Measurements from ENCODE around the gene PBX3. TPM values are rescaled to one million over a fixed set of nuclear protein-coding genes. Genes with fewer than 3 reads are reported as not detected.
A peak's percentile ranks its signal among the peaks of the same experiment; 100 is the strongest.

Gene PBX3
- total RNA-seq, 2 experiments from 2014 or later, result 25.3 to 30.8 TPM

- no peak for TF ChIP-seq CTCF (IDR thresholded peaks at IDR 0.05)
- intact Hi-C loops (cut with DNase I, micrococcal nuclease), result no loop called here
- Histone ChIP-seq H3K27me3 (ENCODE audit: control insufficient read depth in 1 of 2, insufficient read depth in 2 of 2, low read length in 2 of 2) (no peaks in the 10 kb centered on the region), H3K4me1 (ENCODE audit: insufficient read depth, low read length) (peaks cover 16% of the 10 kb centered on the region), H3K27ac (ENCODE audit: low read depth in 1 of 2, low read length in 2 of 2) (no peak overlapping the region), H3K4me3 (ENCODE audit: low read length) (no peak overlapping the region), H3K36me3 (ENCODE audit: insufficient read depth, low read length) (no peaks in the 10 kb centered on the region), H3K9me3 (ENCODE audit: control insufficient read depth in 1 of 2, insufficient read depth in 1 of 2, low read length in 2 of 2) (no peaks in the 10 kb centered on the region)
- H3K27me3 Mint-ChIP-seq, result no peaks in the 10 kb centered on the region
- H3K4me1 Mint-ChIP-seq (ENCODE audit: low read depth), result peaks cover 77% of the 10 kb centered on the region
- no peaks in the 10 kb centered on the region for H3K9me3 Mint-ChIP-seq
- H3K36me3 Mint-ChIP-seq (ENCODE audit: low read depth), result peaks cover 5% of the 10 kb centered on the region
- no peak for ATAC-seq (ENCODE audit: poor library complexity)
- DNase-seq, result no peak
- POLR2A ChIA-PET, result no interaction called here
- H3K27ac Mint-ChIP-seq, result peak overlapping the region; percentile 65
- CTCF ChIA-PET, result no interaction called here
- peak overlapping the region; percentile 55 for H3K4me3 Mint-ChIP-seq
Measured at GRCh38 chr9:125825762-125826161, 78.6 kb downstream of the PBX3 start.

GRCh38 chr9:125826850-125827249 lies 79.7 kb downstream of the PBX3 start:
- Histone ChIP-seq H3K36me3 (ENCODE audit: insufficient read depth, low read length) (no peaks in the 10 kb centered on the region), H3K4me3 (ENCODE audit: low read length) (no peak overlapping the region), H3K4me1 (ENCODE audit: insufficient read depth, low read length) (peaks cover 16% of the 10 kb centered on the region), H3K27me3 (ENCODE audit: control insufficient read depth in 1 of 2, insufficient read depth in 2 of 2, low read length in 2 of 2) (no peaks in the 10 kb centered on the region), H3K27ac (ENCODE audit: low read depth in 1 of 2, low read length in 2 of 2) (no peak overlapping the region), H3K9me3 (ENCODE audit: control insufficient read depth in 1 of 2, insufficient read depth in 1 of 2, low read length in 2 of 2) (no peaks in the 10 kb centered on the region)
- Mint-ChIP-seq H3K36me3 (ENCODE audit: low read depth) (peaks cover 5% of the 10 kb centered on the region), H3K4me1 (ENCODE audit: low read depth) (peaks cover 73% of the 10 kb centered on the region), H3K9me3 (no peaks in the 10 kb centered on the region), H3K4me3 (no peak overlapping the region), H3K27ac (peak overlapping the region; percentile 61), H3K27me3 (no peaks in the 10 kb centered on the region)
- no peak for TF ChIP-seq CTCF (IDR thresholded peaks at IDR 0.05)
- DNase-seq (no peak), ATAC-seq (ENCODE audit: poor library complexity) (no peak)
- intact Hi-C loops (cut with DNase I, micrococcal nuclease), result no loop called here
- ChIA-PET CTCF (no interaction called here), POLR2A (no interaction called here)

GRCh38 chr9:125829743-125830142 lies 82.6 kb downstream of the PBX3 start:
- POLR2A ChIA-PET, result interaction anchor here (0.6 to 2.5 kb wide), 12 partner anchors 9 to 123 kb away, joined by 3 to 15 read pairs (median 5); partner anchors contain the start of gene MAPKAP1
- CTCF ChIA-PET, result interaction anchor here (1.1 to 1.9 kb wide), 3 partner anchors 10 to 12 kb away, joined by 3 to 9 read pairs (median 3); no protein-coding TSS in a partner anchor
- Histone ChIP-seq H3K4me1 (ENCODE audit: insufficient read depth, low read length) (peaks cover 10% of the 10 kb centered on the region), H3K27ac (ENCODE audit: low read depth in 1 of 2, low read length in 2 of 2) (peak overlapping the region; percentile 66 to 68), H3K9me3 (ENCODE audit: control insufficient read depth in 1 of 2, insufficient read depth in 1 of 2, low read length in 2 of 2) (no peaks in the 10 kb centered on the region), H3K27me3 (ENCODE audit: control insufficient read depth in 1 of 2, insufficient read depth in 2 of 2, low read length in 2 of 2) (no peaks in the 10 kb centered on the region), H3K4me3 (ENCODE audit: low read length) (peak overlapping the region; percentile 53), H3K36me3 (ENCODE audit: insufficient read depth, low read length) (no peaks in the 10 kb centered on the region)
- H3K4me1 Mint-ChIP-seq (ENCODE audit: low read depth), result peaks cover 54% of the 10 kb centered on the region
- ATAC-seq (ENCODE audit: poor library complexity) (peak; percentile 94), DNase-seq (peak; percentile 24 to 86 (median 50))
- H3K9me3 Mint-ChIP-seq, result no peaks in the 10 kb centered on the region
- intact Hi-C loops (cut with DNase I, micrococcal nuclease), result loop anchor here in 1 of 2 experiments (5.0 kb wide), 1 partner anchor 38 kb away; no protein-coding TSS in a partner anchor
- no peaks in the 10 kb centered on the region for H3K27me3 Mint-ChIP-seq
- peak overlapping the region; percentile 91 for H3K4me3 Mint-ChIP-seq
- H3K27ac Mint-ChIP-seq, result peak overlapping the region; percentile 99
- H3K36me3 Mint-ChIP-seq (ENCODE audit: low read depth), result no peaks in the 10 kb centered on the region
- TF ChIP-seq CTCF (IDR thresholded peaks at IDR 0.05), result no peak

Data from CD4-positive, alpha-beta T cell (primary cell).